KMS-11 (cell line): ENCODE measurements around the gene ELMOD1.

Source experiments
- H2AFZ ChIP-seq: fragments of 200-600 bp; sonication (generic); 2 replicates; pipeline ENCODE4 v1.6.1; 2016; ENCODE audit warnings: antibody characterized with exemption, mixed run types, low read depth
- H3K27ac ChIP-seq: fragments of 200-600 bp; sonication (generic); 2 replicates; pipeline ENCODE4 v1.6.1; 2016; ENCODE audit warnings: mild to moderate bottlenecking, mixed run types
- H3K27me3 ChIP-seq: fragments of 200-600 bp; sonication (generic); 2 replicates; pipeline ENCODE4 v1.6.1; 2017; ENCODE audit warnings: mild to moderate bottlenecking, low read depth, mixed run types, moderate library complexity; ENCODE audit not compliant: insufficient read depth
- H3K36me3 ChIP-seq: fragments of 200-600 bp; sonication (generic); 2 replicates; pipeline ENCODE4 v1.6.1; 2017; ENCODE audit warnings: mild to moderate bottlenecking, mixed run types; ENCODE audit not compliant: insufficient read depth
- H3K4me1 ChIP-seq: fragments of 200-600 bp; sonication (generic); 2 replicates; pipeline ENCODE4 v1.6.1; 2016; ENCODE audit warnings: mild to moderate bottlenecking, low read depth, mixed run types; ENCODE audit not compliant: poor library complexity, severe bottlenecking
- H3K4me2 ChIP-seq: fragments of 200-600 bp; sonication (generic); 2 replicates; pipeline ENCODE4 v1.7.0; 2016; ENCODE audit warnings: mild to moderate bottlenecking, mixed run types
- H3K4me3 ChIP-seq: fragments of 200-600 bp; sonication (generic); IDR thresholded peaks from 2 replicates; pipeline ENCODE4 v1.6.1; 2017; ENCODE audit warnings: low read depth, low read length, mixed read lengths; ENCODE audit not compliant: insufficient read depth
- H3K79me2 ChIP-seq: fragments of 200-600 bp; sonication (generic); 2 replicates; pipeline ENCODE4 v1.6.1; 2016; ENCODE audit warnings: low read depth, mixed run types; ENCODE audit not compliant: insufficient read depth
- H3K9ac ChIP-seq: fragments of 200-600 bp; sonication (generic); 2 replicates; pipeline ENCODE4 v1.6.1; 2016; ENCODE audit warnings: mild to moderate bottlenecking, mixed run types
- H4K20me1 ChIP-seq: fragments of 200-600 bp; sonication (generic); 2 replicates; pipeline ENCODE4 v1.6.1; 2016; ENCODE audit warnings: mild to moderate bottlenecking, mixed run types; ENCODE audit not compliant: insufficient read depth
- TF ChIP-seq, protein P1 (sequence below): fragments of 200-600 bp; sonication (generic); conservative IDR thresholded peaks from 2 replicates; pipeline ENCODE4 v1.6.1; 2017; ENCODE audit warnings: low read depth, mild to moderate bottlenecking, antibody characterized with exemption, low read length, moderate library complexity, mixed read lengths

Gene ELMOD1

DNA sequence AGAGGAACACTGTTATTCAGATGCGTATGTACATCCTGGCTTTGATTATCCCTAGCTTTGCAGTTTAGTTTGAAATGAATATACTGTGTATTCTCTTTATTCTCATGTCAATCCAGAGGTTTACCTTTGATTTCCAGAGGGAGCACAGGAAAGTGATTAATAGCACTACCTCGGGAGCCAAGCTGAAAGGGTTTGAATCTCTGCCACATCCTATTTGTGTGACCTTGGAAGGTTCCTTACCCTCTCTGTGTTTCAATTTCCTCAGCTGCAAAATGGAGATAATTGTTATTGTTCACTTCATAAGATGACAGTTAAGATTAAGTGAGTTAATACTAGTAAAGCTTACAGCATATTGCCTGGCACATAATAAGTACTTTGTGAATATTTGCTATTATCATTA is 17.9 kb downstream of the ELMOD1 start:
- Histone ChIP-seq H3K4me3 (no peak overlapping the region), H2AFZ (no peak overlapping the region), H3K4me2 (no peak overlapping the region), H3K4me1 (no peaks in the 10 kb centered on the region), H3K27me3 (no peaks in the 10 kb centered on the region), H3K9ac (no peak overlapping the region), H3K79me2 (no peaks in the 10 kb centered on the region), H3K27ac (no peak overlapping the region), H4K20me1 (no peaks in the 10 kb centered on the region), H3K36me3 (no peaks in the 10 kb centered on the region)
- TF ChIP-seq, protein P1, sequence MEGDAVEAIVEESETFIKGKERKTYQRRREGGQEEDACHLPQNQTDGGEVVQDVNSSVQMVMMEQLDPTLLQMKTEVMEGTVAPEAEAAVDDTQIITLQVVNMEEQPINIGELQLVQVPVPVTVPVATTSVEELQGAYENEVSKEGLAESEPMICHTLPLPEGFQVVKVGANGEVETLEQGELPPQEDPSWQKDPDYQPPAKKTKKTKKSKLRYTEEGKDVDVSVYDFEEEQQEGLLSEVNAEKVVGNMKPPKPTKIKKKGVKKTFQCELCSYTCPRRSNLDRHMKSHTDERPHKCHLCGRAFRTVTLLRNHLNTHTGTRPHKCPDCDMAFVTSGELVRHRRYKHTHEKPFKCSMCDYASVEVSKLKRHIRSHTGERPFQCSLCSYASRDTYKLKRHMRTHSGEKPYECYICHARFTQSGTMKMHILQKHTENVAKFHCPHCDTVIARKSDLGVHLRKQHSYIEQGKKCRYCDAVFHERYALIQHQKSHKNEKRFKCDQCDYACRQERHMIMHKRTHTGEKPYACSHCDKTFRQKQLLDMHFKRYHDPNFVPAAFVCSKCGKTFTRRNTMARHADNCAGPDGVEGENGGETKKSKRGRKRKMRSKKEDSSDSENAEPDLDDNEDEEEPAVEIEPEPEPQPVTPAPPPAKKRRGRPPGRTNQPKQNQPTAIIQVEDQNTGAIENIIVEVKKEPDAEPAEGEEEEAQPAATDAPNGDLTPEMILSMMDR: no peak

DNA sequence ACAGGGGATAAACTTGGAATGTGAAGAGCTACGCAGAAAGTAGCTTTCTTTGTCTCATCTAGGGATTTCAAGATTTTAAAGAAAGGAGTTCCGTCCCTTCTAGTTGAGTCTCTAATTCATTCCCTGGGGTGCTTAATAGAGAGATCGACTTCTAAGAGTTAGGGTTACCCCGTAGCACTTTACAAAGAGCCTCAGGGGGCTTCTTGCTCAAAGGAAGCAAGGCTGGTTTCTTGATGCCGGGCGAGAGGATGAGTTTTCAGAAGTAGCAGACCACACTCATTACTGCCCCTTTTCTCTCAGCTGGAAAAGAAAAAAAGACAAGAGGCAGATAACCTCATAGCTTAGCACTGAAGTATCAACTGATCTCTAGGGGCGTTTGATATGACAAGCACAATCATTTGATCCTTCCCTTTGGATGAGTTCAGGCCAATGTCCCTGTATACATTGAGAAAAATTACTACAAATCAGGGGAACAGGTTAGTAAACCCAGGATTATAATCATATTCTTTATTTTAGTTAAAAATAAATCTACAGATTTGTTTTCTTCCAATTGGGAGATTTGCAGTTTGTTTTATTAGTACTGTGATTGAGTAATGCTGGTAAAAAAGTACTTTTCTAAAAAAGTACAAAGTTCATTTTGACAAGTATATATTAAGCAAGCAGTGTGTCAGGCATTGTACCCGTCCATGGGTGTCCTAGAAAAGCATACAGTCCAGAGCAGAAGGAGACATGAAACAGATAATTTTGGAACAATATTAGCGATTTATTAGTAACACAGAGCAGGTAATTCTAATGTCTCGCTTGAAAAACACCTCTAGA is 18.7 kb downstream of the ELMOD1 start:
- Histone ChIP-seq H3K79me2 (no peaks in the 10 kb centered on the region), H3K9ac (no peak overlapping the region), H4K20me1 (no peaks in the 10 kb centered on the region), H3K36me3 (no peaks in the 10 kb centered on the region), H3K27ac (no peak overlapping the region), H3K4me1 (no peaks in the 10 kb centered on the region), H3K4me3 (no peak overlapping the region), H3K27me3 (no peaks in the 10 kb centered on the region), H3K4me2 (no peak overlapping the region), H2AFZ (no peak overlapping the region)
- TF ChIP-seq, protein P1: no peak

DNA sequence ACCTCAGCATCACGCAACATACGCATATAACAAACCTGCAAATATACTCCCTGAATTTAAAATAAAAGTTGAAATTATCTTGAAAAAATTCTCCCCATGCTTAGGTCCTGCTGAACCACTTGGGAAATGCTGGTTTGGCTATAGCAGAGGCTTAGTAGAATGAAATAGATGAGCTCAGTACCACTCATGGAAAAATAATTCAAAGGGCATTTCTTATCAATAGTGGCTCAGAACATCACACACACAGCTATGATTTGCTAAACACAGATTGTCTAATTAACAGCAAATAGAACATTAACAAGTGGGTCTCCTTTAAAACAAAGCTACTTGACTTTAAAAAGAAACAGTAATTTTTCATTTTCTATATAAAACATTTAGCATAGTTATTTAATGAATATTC is 21.5 kb downstream of the ELMOD1 start:
- H3K4me1 ChIP-seq: no peaks in the 10 kb centered on the region
- no peaks in the 10 kb centered on the region for H3K36me3 ChIP-seq
- no peaks in the 10 kb centered on the region for H3K79me2 ChIP-seq
- TF ChIP-seq, protein P1: no peak
- no peaks in the 10 kb centered on the region for H3K27me3 ChIP-seq
- H3K27ac ChIP-seq: no peak overlapping the region
- H4K20me1 ChIP-seq: no peaks in the 10 kb centered on the region
- H3K4me2 ChIP-seq: no peak overlapping the region
- no peak overlapping the region for H2AFZ ChIP-seq
- no peak overlapping the region for H3K4me3 ChIP-seq
- H3K9ac ChIP-seq: no peak overlapping the region

DNA sequence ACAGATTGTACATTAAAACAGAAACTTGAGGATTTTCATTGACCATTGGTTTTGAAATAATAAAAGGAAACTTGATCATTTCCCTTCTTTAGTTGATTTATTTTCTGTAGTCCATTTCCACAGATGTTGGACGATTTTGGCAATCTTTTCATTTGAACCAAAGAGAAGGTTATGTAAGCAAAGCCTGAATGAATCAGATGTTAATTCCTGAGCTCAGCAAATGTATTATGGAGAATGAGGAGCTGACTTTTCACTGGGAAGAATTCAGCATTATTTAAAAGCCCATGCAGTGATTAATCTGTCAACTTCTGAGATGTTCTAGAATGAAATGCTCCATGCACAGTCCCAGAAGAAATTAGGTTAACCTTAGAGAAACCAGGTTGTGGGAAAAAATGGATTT is 29.0 kb downstream of the ELMOD1 start:
- H3K79me2 ChIP-seq: no peaks in the 10 kb centered on the region
- no peak overlapping the region for H3K4me2 ChIP-seq
- no peak overlapping the region for H3K27ac ChIP-seq
- H3K9ac ChIP-seq: no peak overlapping the region
- H3K27me3 ChIP-seq: no peaks in the 10 kb centered on the region
- H4K20me1 ChIP-seq: no peaks in the 10 kb centered on the region
- TF ChIP-seq, protein P1: no peak
- H2AFZ ChIP-seq: no peak overlapping the region
- no peaks in the 10 kb centered on the region for H3K4me1 ChIP-seq
- no peaks in the 10 kb centered on the region for H3K36me3 ChIP-seq
- H3K4me3 ChIP-seq: no peak overlapping the region
